Astrocyte of the spinal cord (primary cell): Measurements from ENCODE around the gene CHID1.

ENCODE experiments used
- DNase-seq: peaks from one replicate; pipeline ENCODE4 v3.0.0; 2011; ENCODE audit warnings: low read depth, low spot score
- H3K4me3 ChIP-seq: 2 replicates; pipeline ENCODE4 v1.5.1; 2011; ENCODE audit warnings: low read depth, mild to moderate bottlenecking, low read length, moderate library complexity
- CTCF ChIP-seq: IDR thresholded peaks from 2 replicates; pipeline ENCODE4 v1.5.1; 2012; ENCODE audit warnings: low read depth, mild to moderate bottlenecking, low read length, inconsistent platforms
- in situ Hi-C: cut with HindIII; loops from 2 replicates; pipeline ENCODE4 v1.10.0; 2017; ENCODE audit warnings: low sequenced_read_pairs

CHID1 gene

GRCh38 chr11:884578-885070 is 26.0 kb downstream of the CHID1 start:
- TF ChIP-seq CTCF = no peak
- H3K4me3 ChIP-seq = no peak overlapping the region
- in situ Hi-C loops = no loop called here
- no peak for DNase-seq

- in situ Hi-C loops = no loop called here
- no peak overlapping the region for H3K4me3 ChIP-seq
- no peak for TF ChIP-seq CTCF
- DNase-seq = no peak
Measured at GRCh38 chr11:883527-883926, 27.1 kb downstream of the CHID1 start.

GRCh38 chr11:882596-882995 is 28.0 kb downstream of the CHID1 start:
- no peak overlapping the region for H3K4me3 ChIP-seq
- DNase-seq = no peak
- no peak for TF ChIP-seq CTCF
- in situ Hi-C loops = no loop called here

- in situ Hi-C loops = no loop called here
- TF ChIP-seq CTCF = no peak
- DNase-seq = no peak
Measured at GRCh38 chr11:880447-880846, 30.2 kb downstream of the CHID1 start.

GRCh38 chr11:877565-877964 is 33.0 kb downstream of the CHID1 start:
- no peak for DNase-seq
- no peak overlapping the region for H3K4me3 ChIP-seq
- no peak for TF ChIP-seq CTCF
- in situ Hi-C loops = no loop called here

More at GRCh38 chr11:880447-880846, 30.2 kb downstream of the CHID1 start:
- H3K4me3 ChIP-seq = no peak overlapping the region

- DNase-seq = no peak
- H3K4me3 ChIP-seq = no peak overlapping the region
- in situ Hi-C loops = no loop called here
- no peak for TF ChIP-seq CTCF
Measured at GRCh38 chr11:876545-876944, 34.1 kb downstream of the CHID1 start.
